Dedifferentiated amniotic fluid mesenchymal stem cell (primary cell): Measurements from ENCODE around the gene PKNOX2.
A peak's percentile ranks its signal among the peaks of the same experiment; 100 is the strongest.

ENCODE experiments used
- DNase-seq: peaks from one replicate; pipeline ENCODE4 v3.0.0-alpha.2; 2016; ENCODE audit errors: extremely low spot score

PKNOX2 gene

GRCh38 chr11:125382314-125382791 lies 217.8 kb downstream of the PKNOX2 start:
- no peak for DNase-seq

GRCh38 chr11:125382822-125383221 lies 218.3 kb downstream of the PKNOX2 start:
- DNase-seq: no peak

- DNase-seq: no peak
Observed at GRCh38 chr11:125384825-125385224, 220.3 kb downstream of the PKNOX2 start.

GRCh38 chr11:125387901-125388300 lies 223.3 kb downstream of the PKNOX2 start:
- DNase-seq: no peak

- no peak for DNase-seq
Observed at GRCh38 chr11:125388611-125389010, 224.1 kb downstream of the PKNOX2 start.

GRCh38 chr11:125389339-125390166 lies 225.0 kb downstream of the PKNOX2 start:
- DNase-seq: no peak

GRCh38 chr11:125390946-125391345 lies 226.4 kb downstream of the PKNOX2 start:
- DNase-seq: peak; percentile 45

- DNase-seq: no peak
Observed at GRCh38 chr11:125393331-125393730, 228.8 kb downstream of the PKNOX2 start.

GRCh38 chr11:125394296-125394695 lies 229.7 kb downstream of the PKNOX2 start:
- DNase-seq: no peak

GRCh38 chr11:125397421-125397820 lies 232.9 kb downstream of the PKNOX2 start:
- no peak for DNase-seq

- DNase-seq: no peak
Observed at GRCh38 chr11:125398475-125398874, 233.9 kb downstream of the PKNOX2 start.

- DNase-seq: no peak
Observed at GRCh38 chr11:125398994-125399640, 234.6 kb downstream of the PKNOX2 start.

- DNase-seq: no peak
Observed at GRCh38 chr11:125399945-125400344, 235.4 kb downstream of the PKNOX2 start.

- no peak for DNase-seq
Observed at GRCh38 chr11:125401235-125401634, 236.7 kb downstream of the PKNOX2 start.

- DNase-seq: peak; percentile 31
Observed at GRCh38 chr11:125401746-125402145, 237.2 kb downstream of the PKNOX2 start.

- DNase-seq: no peak
Observed at GRCh38 chr11:125402435-125402834, 237.9 kb downstream of the PKNOX2 start.

- no peak for DNase-seq
Observed at GRCh38 chr11:125404157-125404810, 239.7 kb downstream of the PKNOX2 start.

GRCh38 chr11:125404811-125405790 lies 240.6 kb downstream of the PKNOX2 start:
- DNase-seq: peak; percentile 39

GRCh38 chr11:125407046-125407445 lies 242.5 kb downstream of the PKNOX2 start:
- no peak for DNase-seq

- DNase-seq: no peak
Observed at GRCh38 chr11:125408311-125408711, 243.8 kb downstream of the PKNOX2 start.

- no peak for DNase-seq
Observed at GRCh38 chr11:125410091-125410490, 245.5 kb downstream of the PKNOX2 start.

GRCh38 chr11:125412177-125412496 lies 247.6 kb downstream of the PKNOX2 start:
- DNase-seq: no peak
